Liver (tissue), 9 donors: ENCODE measurements around the gene AOPEP. TPM values are rescaled to one million over a fixed set of nuclear protein-coding genes. Genes with fewer than 3 reads are reported as not detected.

ENCODE experiments used
- DNase-seq: peaks from one replicate; pipeline ENCODE4 v3.0.0-alpha.2; 2017; ENCODE audit warnings: low spot score
- H3K27ac ChIP-seq, 2 donors: one replicate each; pipeline ENCODE4 v1.7.0; 2013; ENCODE audit warnings: inconsistent platforms in 2 of 2, low read length in 2 of 2, control low read depth in 1 of 2, low read depth in 1 of 2, mild to moderate bottlenecking in 1 of 2
- H3K27me3 ChIP-seq, 4 donors: one replicate each; pipeline versions ENCODE4 v1.6.1 to v1.7.0; 2013; ENCODE audit warnings: low read length in 3 of 4, inconsistent platforms in 1 of 4, mild to moderate bottlenecking in 1 of 4, moderate library complexity in 1 of 4; ENCODE audit not compliant: control insufficient read depth in 4 of 4, insufficient read depth in 4 of 4
- H3K36me3 ChIP-seq, 4 donors: one replicate each; pipeline versions ENCODE4 v1.6.1 to v1.7.0; 2013; ENCODE audit warnings: low read length in 3 of 4, mild to moderate bottlenecking in 3 of 4, low read depth in 1 of 4, moderate library complexity in 1 of 4; ENCODE audit not compliant: control insufficient read depth in 4 of 4, insufficient read depth in 3 of 4
- H3K4me1 ChIP-seq, 4 donors: one replicate each; pipeline versions ENCODE4 v1.6.1 to v1.7.0; 2013; ENCODE audit warnings: low read length in 3 of 4, mild to moderate bottlenecking in 3 of 4, moderate library complexity in 1 of 4; ENCODE audit not compliant: control insufficient read depth in 4 of 4, insufficient read depth in 4 of 4
- H3K4me3 ChIP-seq, 3 donors: one replicate each; pipeline versions ENCODE4 v1.6.1 to v1.7.0; 2013; ENCODE audit warnings: low read length in 3 of 3, control low read depth in 1 of 3, low read depth in 1 of 3, mild to moderate bottlenecking in 1 of 3
- H3K9ac ChIP-seq, 2 donors: one replicate each; pipeline ENCODE4 v1.7.0; 2013; ENCODE audit warnings: low read length in 2 of 2, mild to moderate bottlenecking in 2 of 2, moderate library complexity in 2 of 2, control low read depth in 1 of 2, low read depth in 1 of 2
- H3K9me3 ChIP-seq, 4 donors: one replicate each; pipeline versions ENCODE4 v1.6.1 to v1.7.0; 2013; ENCODE audit warnings: low read length in 3 of 4; ENCODE audit not compliant: control insufficient read depth in 4 of 4
- EGR1 ChIP-seq, 2 donors: IDR thresholded peaks; 2 replicates each; pipeline ENCODE4 v1.6.1; 2016 to 2018; ENCODE audit warnings: antibody characterized with exemption in 2 of 2, low read depth in 2 of 2
- FOXA1 ChIP-seq: IDR thresholded peaks from 2 replicates; pipeline ENCODE4 v1.6.1; 2016; ENCODE audit warnings: antibody characterized with exemption
- FOXA2 ChIP-seq: IDR thresholded peaks from 2 replicates; pipeline ENCODE4 v1.6.1; 2016; ENCODE audit warnings: antibody characterized with exemption
- GABPA ChIP-seq, 2 donors: IDR thresholded peaks in 1 of 2; conservative IDR thresholded peaks in 1 of 2; 2 replicates each; pipeline ENCODE4 v1.6.1; 2016; ENCODE audit warnings: antibody characterized with exemption in 2 of 2, mild to moderate bottlenecking in 1 of 2, moderate library complexity in 1 of 2
- HNF4A ChIP-seq, 2 donors: conservative IDR thresholded peaks; 2 replicates each; pipeline ENCODE4 v1.6.1; 2016; ENCODE audit warnings: antibody characterized with exemption in 2 of 2, mild to moderate bottlenecking in 2 of 2
- HNF4G ChIP-seq: IDR thresholded peaks from 2 replicates; pipeline ENCODE4 v1.6.1; 2016; ENCODE audit warnings: antibody characterized with exemption
- JUND ChIP-seq, 2 donors: IDR thresholded peaks; 2 replicates each; pipeline ENCODE4 v1.6.1; 2016; ENCODE audit warnings: antibody characterized with exemption in 2 of 2
- NR2F2 ChIP-seq: IDR thresholded peaks from 2 replicates; pipeline ENCODE4 v1.6.1; 2016; ENCODE audit warnings: antibody characterized with exemption
- RAD21 ChIP-seq, 2 donors: IDR thresholded peaks; 2 replicates each; pipeline ENCODE4 v1.6.1; 2016; ENCODE audit warnings: antibody characterized with exemption in 2 of 2, mild to moderate bottlenecking in 2 of 2
- REST ChIP-seq: IDR thresholded peaks from 2 replicates; pipeline ENCODE4 v1.6.1; 2016; ENCODE audit warnings: antibody characterized with exemption, mild to moderate bottlenecking
- RXRA ChIP-seq, 2 donors: IDR thresholded peaks; 2 replicates each; pipeline ENCODE4 v1.6.1; 2017 to 2018; ENCODE audit warnings: antibody characterized with exemption in 2 of 2, mild to moderate bottlenecking in 1 of 2
- SP1 ChIP-seq: IDR thresholded peaks from 2 replicates; pipeline ENCODE4 v1.6.1; 2018; ENCODE audit warnings: antibody characterized with exemption, mild to moderate bottlenecking
- TAF1 ChIP-seq: conservative IDR thresholded peaks from 2 replicates; pipeline ENCODE4 v1.6.1; 2016; ENCODE audit warnings: antibody characterized with exemption, mild to moderate bottlenecking
- YY1 ChIP-seq: IDR thresholded peaks from 2 replicates; pipeline ENCODE4 v1.6.1; 2016; ENCODE audit warnings: antibody characterized with exemption, mild to moderate bottlenecking
- ZBTB33 ChIP-seq: IDR thresholded peaks from 2 replicates; pipeline ENCODE4 v1.6.1; 2016; ENCODE audit warnings: antibody characterized with exemption
- whole genome bisulfite sequencing: extraction: QIAGEN DNeasy Blood & Tissue Kit; methylation state at CpG from one replicate; pipeline ENCODE4 v1.1.7; 2013; 5-methylcytosine and 5-hydroxymethylcytosine counted together
- polyA plus RNA-seq, 2 donors: library from polyadenylated mRNA; stranded (reverse) in 1 of 2; unstranded in 1 of 2; fragments of 200-250 nt in 1 of 2; fragments of >200 nt in 1 of 2; fragmentation: Nextera tagmentation in 1 of 2; extraction: Ambion mirVana in 1 of 2; gene quantifications; one replicate each; pipeline versions ENCODE4 v1.2.1 to v1.2.3, GENCODE V29; 2013 to 2015
- total RNA-seq, 2 donors: library from RNA; depleted of rRNA; stranded (reverse); fragments of >200 nt; gene quantifications; one replicate each; pipeline ENCODE4 v1.2.3, GENCODE V29; 2014
- TF ChIP-seq, protein P1 (sequence below): IDR thresholded peaks from 2 replicates; pipeline ENCODE4 v1.6.1; 2016; ENCODE audit warnings: antibody characterized with exemption
- TF ChIP-seq, protein P2 (sequence below): IDR thresholded peaks from 2 replicates; pipeline ENCODE4 v1.6.1; 2016; ENCODE audit warnings: antibody characterized with exemption
- TF ChIP-seq, protein P3 (sequence below): fragments of 150-350 bp; IDR thresholded peaks from 2 replicates; pipeline ENCODE4 v1.5.1; 2017; ENCODE audit warnings: improper control_type of control experiment, low read depth, low read length; ENCODE audit not compliant: missing input control
- donor health status: healthy.
- donor health status: healthy.
- donor health status: healthy.
- donor health status: healthy.
- donor health status: healthy.

AOPEP gene
- total and polyA plus RNA-seq, 4 donors, result 22.2 to 77.1 (median 34.8) TPM

DNA sequence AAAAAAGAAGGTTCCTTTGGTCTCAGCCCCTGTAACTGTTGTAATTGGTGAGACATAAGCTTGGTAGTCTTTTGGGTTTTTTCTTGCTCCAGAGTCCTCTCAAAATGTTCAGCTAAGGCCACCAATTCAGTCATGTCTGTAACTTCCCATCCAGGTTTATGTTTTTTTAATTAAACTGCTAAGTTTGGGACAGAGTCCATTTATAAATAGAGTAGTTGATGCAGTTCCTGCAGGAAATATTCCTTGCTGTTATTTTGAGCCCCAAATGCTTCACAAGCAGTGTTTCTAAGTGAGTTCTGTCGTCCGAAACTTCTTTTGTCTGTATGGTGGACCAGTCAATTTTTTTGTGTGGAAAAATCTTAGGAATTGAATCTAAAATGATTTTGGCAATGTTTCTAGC, 155.0 kb downstream of the AOPEP start:
- Histone ChIP-seq H3K9me3 (no peaks in the 10 kb centered on the region), H3K9ac (no peak overlapping the region), H3K4me1 (peaks cover 0 to 5% (median 2%) of the 10 kb centered on the region in 4 donors), H3K4me3 (no peak overlapping the region), H3K27me3 (no peaks in the 10 kb centered on the region), H3K36me3 (no peaks in the 10 kb centered on the region), H3K27ac (no peak overlapping the region)
- 87% methylated on average over 2 of the region's 2 CpGs for WGBS
- TF ChIP-seq GABPA (IDR thresholded peaks at IDR 0.05 in 1 of 2, conservative IDR thresholded peaks at IDR 0.05 in 1 of 2) (no peak), FOXA1 (no peak), TAF1 (no peak), EGR1 (IDR thresholded peaks at IDR 0.05; ENCODE audit: low read depth in 2 of 2) (no peak), REST (no peak), JUND (IDR thresholded peaks at IDR 0.05) (no peak), NR2F2 (no peak), HNF4A (conservative IDR thresholded peaks at IDR 0.05) (no peak), ZBTB33 (no peak), YY1 (no peak), FOXA2 (no peak)
- TF ChIP-seq, protein P1, sequence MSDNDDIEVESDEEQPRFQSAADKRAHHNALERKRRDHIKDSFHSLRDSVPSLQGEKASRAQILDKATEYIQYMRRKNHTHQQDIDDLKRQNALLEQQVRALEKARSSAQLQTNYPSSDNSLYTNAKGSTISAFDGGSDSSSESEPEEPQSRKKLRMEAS, result no peak
- TF ChIP-seq, protein P2, sequence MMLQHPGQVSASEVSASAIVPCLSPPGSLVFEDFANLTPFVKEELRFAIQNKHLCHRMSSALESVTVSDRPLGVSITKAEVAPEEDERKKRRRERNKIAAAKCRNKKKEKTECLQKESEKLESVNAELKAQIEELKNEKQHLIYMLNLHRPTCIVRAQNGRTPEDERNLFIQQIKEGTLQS, result no peak
- DNase-seq, result no peak

DNA sequence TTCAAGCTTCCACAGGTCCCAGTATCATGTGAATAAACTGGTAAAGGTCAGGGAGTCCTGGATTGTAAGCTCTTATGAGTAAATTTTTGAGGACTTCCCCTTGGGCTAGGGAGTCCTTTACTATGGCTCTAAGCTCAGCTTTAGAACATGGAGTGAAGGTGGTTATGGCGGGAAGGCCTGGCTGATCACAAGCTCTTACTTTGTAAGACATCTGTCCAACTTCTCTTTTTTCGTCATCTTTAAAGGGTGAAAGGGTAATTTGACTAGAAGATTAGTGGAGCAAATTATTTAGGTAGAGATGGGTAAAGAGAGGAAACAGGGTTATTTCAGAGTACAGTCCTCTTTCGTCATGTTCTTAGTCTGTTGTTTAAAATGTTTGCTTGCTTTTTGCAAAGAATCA, 155.4 kb downstream of the AOPEP start:
- DNase-seq, result no peak
- 90% methylated on average over 3 of the region's 3 CpGs for WGBS
- Histone ChIP-seq H3K9ac (no peak overlapping the region), H3K9me3 (no peaks in the 10 kb centered on the region), H3K27me3 (no peaks in the 10 kb centered on the region), H3K27ac (no peak overlapping the region), H3K36me3 (no peaks in the 10 kb centered on the region), H3K4me1 (peaks cover 0 to 5% (median 2%) of the 10 kb centered on the region in 4 donors), H3K4me3 (no peak overlapping the region)
- TF ChIP-seq HNF4A (conservative IDR thresholded peaks at IDR 0.05), result no peak
- no peak for TF ChIP-seq RXRA (IDR thresholded peaks at IDR 0.05)
- no peak for TF ChIP-seq FOXA1
- no peak for TF ChIP-seq YY1
- no peak for TF ChIP-seq JUND (IDR thresholded peaks at IDR 0.05)
- TF ChIP-seq EGR1 (IDR thresholded peaks at IDR 0.05; ENCODE audit: low read depth in 2 of 2), result no peak
- no peak for TF ChIP-seq ZBTB33
- TF ChIP-seq, protein P1, result no peak
- TF ChIP-seq, protein P2, result no peak
- no peak for TF ChIP-seq GABPA (IDR thresholded peaks at IDR 0.05 in 1 of 2, conservative IDR thresholded peaks at IDR 0.05 in 1 of 2)
- no peak for TF ChIP-seq TAF1
- TF ChIP-seq, protein P3, sequence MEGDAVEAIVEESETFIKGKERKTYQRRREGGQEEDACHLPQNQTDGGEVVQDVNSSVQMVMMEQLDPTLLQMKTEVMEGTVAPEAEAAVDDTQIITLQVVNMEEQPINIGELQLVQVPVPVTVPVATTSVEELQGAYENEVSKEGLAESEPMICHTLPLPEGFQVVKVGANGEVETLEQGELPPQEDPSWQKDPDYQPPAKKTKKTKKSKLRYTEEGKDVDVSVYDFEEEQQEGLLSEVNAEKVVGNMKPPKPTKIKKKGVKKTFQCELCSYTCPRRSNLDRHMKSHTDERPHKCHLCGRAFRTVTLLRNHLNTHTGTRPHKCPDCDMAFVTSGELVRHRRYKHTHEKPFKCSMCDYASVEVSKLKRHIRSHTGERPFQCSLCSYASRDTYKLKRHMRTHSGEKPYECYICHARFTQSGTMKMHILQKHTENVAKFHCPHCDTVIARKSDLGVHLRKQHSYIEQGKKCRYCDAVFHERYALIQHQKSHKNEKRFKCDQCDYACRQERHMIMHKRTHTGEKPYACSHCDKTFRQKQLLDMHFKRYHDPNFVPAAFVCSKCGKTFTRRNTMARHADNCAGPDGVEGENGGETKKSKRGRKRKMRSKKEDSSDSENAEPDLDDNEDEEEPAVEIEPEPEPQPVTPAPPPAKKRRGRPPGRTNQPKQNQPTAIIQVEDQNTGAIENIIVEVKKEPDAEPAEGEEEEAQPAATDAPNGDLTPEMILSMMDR, result no peak
- TF ChIP-seq RAD21 (IDR thresholded peaks at IDR 0.05), result no peak
- TF ChIP-seq HNF4G, result no peak
- TF ChIP-seq NR2F2, result no peak
- no peak for TF ChIP-seq SP1
